HCT116 (cell line): ENCODE data around the gene HES5.

ENCODE experiments used
- POLR2A ChIP-seq: IDR thresholded peaks from 2 replicates; pipeline ENCODE4 v1.7.0; 2011; ENCODE audit warnings: borderline replicate concordance; ENCODE audit not compliant: insufficient read depth, insufficient read length; ENCODE audit errors: extremely low read depth
- POLR2AphosphoS5 ChIP-seq: IDR thresholded peaks from 2 replicates; pipeline ENCODE4 v1.6.1; 2011; ENCODE audit warnings: mild to moderate bottlenecking, low read depth, low read length, moderate library complexity
- RAD21 ChIP-seq: IDR thresholded peaks from 2 replicates; pipeline ENCODE4 v1.6.1; 2012; ENCODE audit warnings: low read depth, mild to moderate bottlenecking
- TCF7L2 ChIP-seq: IDR thresholded peaks from 2 replicates; pipeline ENCODE4 v1.7.0; 2011; ENCODE audit warnings: borderline replicate concordance, inconsistent platforms; ENCODE audit not compliant: insufficient read depth, insufficient read length; ENCODE audit errors: extremely low read depth
- YY1 ChIP-seq: IDR thresholded peaks from 2 replicates; pipeline ENCODE4 v1.6.1; 2011; ENCODE audit warnings: low read length, low read depth, moderate library complexity, mild to moderate bottlenecking; ENCODE audit not compliant: insufficient replicate concordance; ENCODE audit errors: extremely low read depth
- ZFX ChIP-seq: fragments of 450-650 bp; IDR thresholded peaks from 2 replicates; pipeline ENCODE4 v1.6.1; 2017
- ZNF274 ChIP-seq: fragments of 200-500 bp; sonication (Bioruptor generic); IDR thresholded peaks from 2 replicates; pipeline ENCODE4 v1.6.1; 2014; ENCODE audit warnings: mild to moderate bottlenecking, low read depth, low read length, inconsistent platforms
- TF ChIP-seq, protein P1 (sequence below), 3 experiments: fragments of 200-600 bp in 1 of 3; sonication (generic) in 1 of 3; IDR thresholded peaks in 2 of 3; conservative IDR thresholded peaks in 1 of 3; 2 replicates each; pipeline ENCODE4 v1.5.1; 2012 to 2017; ENCODE audit warnings: low read depth in 2 of 3, low read length in 2 of 3, antibody characterized with exemption in 1 of 3, borderline replicate concordance in 1 of 3, control low read depth in 1 of 3, mild to moderate bottlenecking in 1 of 3, mixed read lengths in 1 of 3, mixed run types in 1 of 3, moderate library complexity in 1 of 3; ENCODE audit not compliant: insufficient read depth in 1 of 3
- TF ChIP-seq, protein P2 (sequence below): IDR thresholded peaks from 2 replicates; pipeline ENCODE4 v1.6.1; 2011; ENCODE audit warnings: mild to moderate bottlenecking, low read length, moderate library complexity; ENCODE audit not compliant: insufficient replicate concordance; ENCODE audit errors: extremely low read depth

- TF ChIP-seq RAD21, result no peak
- no peak for TF ChIP-seq POLR2A
- TF ChIP-seq, protein P1, sequence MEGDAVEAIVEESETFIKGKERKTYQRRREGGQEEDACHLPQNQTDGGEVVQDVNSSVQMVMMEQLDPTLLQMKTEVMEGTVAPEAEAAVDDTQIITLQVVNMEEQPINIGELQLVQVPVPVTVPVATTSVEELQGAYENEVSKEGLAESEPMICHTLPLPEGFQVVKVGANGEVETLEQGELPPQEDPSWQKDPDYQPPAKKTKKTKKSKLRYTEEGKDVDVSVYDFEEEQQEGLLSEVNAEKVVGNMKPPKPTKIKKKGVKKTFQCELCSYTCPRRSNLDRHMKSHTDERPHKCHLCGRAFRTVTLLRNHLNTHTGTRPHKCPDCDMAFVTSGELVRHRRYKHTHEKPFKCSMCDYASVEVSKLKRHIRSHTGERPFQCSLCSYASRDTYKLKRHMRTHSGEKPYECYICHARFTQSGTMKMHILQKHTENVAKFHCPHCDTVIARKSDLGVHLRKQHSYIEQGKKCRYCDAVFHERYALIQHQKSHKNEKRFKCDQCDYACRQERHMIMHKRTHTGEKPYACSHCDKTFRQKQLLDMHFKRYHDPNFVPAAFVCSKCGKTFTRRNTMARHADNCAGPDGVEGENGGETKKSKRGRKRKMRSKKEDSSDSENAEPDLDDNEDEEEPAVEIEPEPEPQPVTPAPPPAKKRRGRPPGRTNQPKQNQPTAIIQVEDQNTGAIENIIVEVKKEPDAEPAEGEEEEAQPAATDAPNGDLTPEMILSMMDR (IDR thresholded peaks at IDR 0.05 in 2 of 3, conservative IDR thresholded peaks at IDR 0.05 in 1 of 3; ENCODE audit: borderline replicate concordance in 1 of 3, insufficient read depth in 1 of 3, low read depth in 2 of 3, low read length in 2 of 3), result no peak
- TF ChIP-seq YY1, result no peak
- TF ChIP-seq TCF7L2, result no peak
- TF ChIP-seq, protein P2, sequence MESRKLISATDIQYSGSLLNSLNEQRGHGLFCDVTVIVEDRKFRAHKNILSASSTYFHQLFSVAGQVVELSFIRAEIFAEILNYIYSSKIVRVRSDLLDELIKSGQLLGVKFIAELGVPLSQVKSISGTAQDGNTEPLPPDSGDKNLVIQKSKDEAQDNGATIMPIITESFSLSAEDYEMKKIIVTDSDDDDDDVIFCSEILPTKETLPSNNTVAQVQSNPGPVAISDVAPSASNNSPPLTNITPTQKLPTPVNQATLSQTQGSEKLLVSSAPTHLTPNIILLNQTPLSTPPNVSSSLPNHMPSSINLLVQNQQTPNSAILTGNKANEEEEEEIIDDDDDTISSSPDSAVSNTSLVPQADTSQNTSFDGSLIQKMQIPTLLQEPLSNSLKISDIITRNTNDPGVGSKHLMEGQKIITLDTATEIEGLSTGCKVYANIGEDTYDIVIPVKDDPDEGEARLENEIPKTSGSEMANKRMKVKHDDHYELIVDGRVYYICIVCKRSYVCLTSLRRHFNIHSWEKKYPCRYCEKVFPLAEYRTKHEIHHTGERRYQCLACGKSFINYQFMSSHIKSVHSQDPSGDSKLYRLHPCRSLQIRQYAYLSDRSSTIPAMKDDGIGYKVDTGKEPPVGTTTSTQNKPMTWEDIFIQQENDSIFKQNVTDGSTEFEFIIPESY, result no peak
- TF ChIP-seq ZFX, result no peak
- no peak for TF ChIP-seq POLR2AphosphoS5
- no peak for TF ChIP-seq ZNF274
These were observed 48.2 kb downstream of the HES5 start for GRCh38 chr1:2481885-2482284.
